Esophagus muscularis mucosa (tissue), 4 donors: ENCODE data around the gene STK33. TPM values are rescaled to one million over a fixed set of nuclear protein-coding genes. Genes with fewer than 3 reads are reported as not detected.

ENCODE experiments used
- DNase-seq: peaks from one replicate; pipeline ENCODE4 v3.0.0-alpha.2; 2017; ENCODE audit errors: extremely low spot score
- H3K27ac ChIP-seq, 4 donors: fragments of 200-600 bp; sonication (generic); replicated peaks in 1 of 4; 1 replicate in 3 of 4; 2 replicates in 1 of 4; pipeline ENCODE4 v1.5.1; 2016 to 2019; ENCODE audit warnings: mild to moderate bottlenecking in 1 of 4
- H3K27me3 ChIP-seq, 4 donors: fragments of 200-600 bp; sonication (generic); one replicate each; pipeline versions ENCODE4 v1.5.1 to v1.6.0; 2016 to 2019
- H3K36me3 ChIP-seq, 4 donors: fragments of 200-600 bp; sonication (generic); one replicate each; pipeline ENCODE4 v1.5.1; 2016 to 2019
- H3K4me1 ChIP-seq, 4 donors: fragments of 200-600 bp; sonication (generic); one replicate each; pipeline ENCODE4 v1.5.1; 2016 to 2019
- H3K4me3 ChIP-seq, 4 donors: fragments of 200-600 bp; sonication (generic); 1 replicate in 2 of 4; 2 replicates in 2 of 4; pipeline ENCODE4 v1.5.1; 2016 to 2019; ENCODE audit warnings: mild to moderate bottlenecking in 4 of 4, moderate library complexity in 1 of 4
- H3K9me3 ChIP-seq, 4 donors: fragments of 200-600 bp; sonication (generic); 1 replicate in 3 of 4; 2 replicates in 1 of 4; pipeline ENCODE4 v1.5.1; 2016 to 2019
- CTCF ChIP-seq, 3 experiments: fragments of 200-600 bp in 2 of 3; fragments of 450-650 bp in 1 of 3; sonication (generic) in 2 of 3; IDR thresholded peaks; one replicate each; pipeline ENCODE4 v1.5.1; 2017 to 2019; ENCODE audit warnings: antibody characterized with exemption in 3 of 3, mild to moderate bottlenecking in 2 of 3, moderate library complexity in 1 of 3
- EP300 ChIP-seq: sonication (generic); formaldehyde crosslinking; IDR thresholded peaks from one replicate; pipeline ENCODE4 v1.6.1; 2017; ENCODE audit warnings: antibody characterized with exemption
- POLR2A ChIP-seq: fragments of 450-650 bp; IDR thresholded peaks from one replicate; pipeline ENCODE4 v1.6.1; 2017; ENCODE audit warnings: antibody characterized with exemption, moderate library complexity, mild to moderate bottlenecking, low read depth
- POLR2AphosphoS5 ChIP-seq, 2 donors: sonication (generic); formaldehyde crosslinking; IDR thresholded peaks; one replicate each; pipeline ENCODE4 v1.6.1; 2017; ENCODE audit warnings: antibody characterized with exemption in 2 of 2
- WGBS: methylation state at CpG from one replicate; pipeline ENCODE4 v1.1.5; 2018; 5-methylcytosine and 5-hydroxymethylcytosine counted together
- intact Hi-C: fragments of 100-400 bp; cut with DNase I; formaldehyde crosslinking; loops from one replicate; pipeline ENCODE4 v1.15.1; 2023
- total RNA-seq, 4 donors: library from RNA; depleted of rRNA; stranded (reverse); fragments of >200 nt; gene quantifications; one replicate each; pipeline versions ENCODE4 v1.1.0 to v1.2.1, GENCODE V29; 2016

STK33 gene
- total RNA-seq, 4 donors from 2014 or later = 12.7 to 29.1 (median 19.8) TPM

GRCh38 chr11:8347978-8348377 is 246.1 kb downstream of the STK33 start:
- DNase-seq = no peak
- Histone ChIP-seq H3K27me3 (no peaks in the 10 kb centered on the region), H3K36me3 (no peaks in the 10 kb centered on the region), H3K9me3 (no peaks in the 10 kb centered on the region), H3K4me3 (no peak overlapping the region), H3K27ac (no peak overlapping the region), H3K4me1 (no peaks in the 10 kb centered on the region)
- intact Hi-C loops = no loop called here
- no peak for TF ChIP-seq EP300
- no peak for TF ChIP-seq POLR2A
- TF ChIP-seq POLR2AphosphoS5 (IDR thresholded peaks at IDR 0.05) = no peak
- TF ChIP-seq CTCF (IDR thresholded peaks at IDR 0.05) = no peak
- 100% methylated on average over 2 of the region's 2 CpGs for WGBS

- WGBS = 95% methylated on average over 16 of the region's 16 CpGs
- intact Hi-C loops = no loop called here
- H3K4me1 ChIP-seq = no peaks in the 10 kb centered on the region
- H3K36me3 ChIP-seq = no peaks in the 10 kb centered on the region
- DNase-seq = no peak
- H3K4me3 ChIP-seq = no peak overlapping the region
- H3K27ac ChIP-seq = no peak overlapping the region
- no peaks in the 10 kb centered on the region for H3K9me3 ChIP-seq
- TF ChIP-seq CTCF (IDR thresholded peaks at IDR 0.05) = no peak
- no peak for TF ChIP-seq POLR2A
- no peak for TF ChIP-seq EP300
- no peak for TF ChIP-seq POLR2AphosphoS5 (IDR thresholded peaks at IDR 0.05)
- no peaks in the 10 kb centered on the region for H3K27me3 ChIP-seq
Measured at GRCh38 chr11:8346157-8346755, 247.8 kb downstream of the STK33 start.

- no peak for DNase-seq
- Histone ChIP-seq H3K4me1 (no peaks in the 10 kb centered on the region), H3K36me3 (no peaks in the 10 kb centered on the region), H3K27ac (no peak overlapping the region), H3K27me3 (no peaks in the 10 kb centered on the region), H3K9me3 (no peaks in the 10 kb centered on the region), H3K4me3 (no peak overlapping the region)
- 92% methylated on average over 11 of the region's 11 CpGs for WGBS
- TF ChIP-seq POLR2AphosphoS5 (IDR thresholded peaks at IDR 0.05) = no peak
- TF ChIP-seq POLR2A = no peak
- no peak for TF ChIP-seq EP300
- TF ChIP-seq CTCF (IDR thresholded peaks at IDR 0.05) = no peak
- intact Hi-C loops = no loop called here
Measured at GRCh38 chr11:8345179-8345578, 248.8 kb downstream of the STK33 start.

- Histone ChIP-seq H3K4me3 (no peak overlapping the region), H3K36me3 (no peaks in the 10 kb centered on the region), H3K9me3 (no peaks in the 10 kb centered on the region), H3K4me1 (no peaks in the 10 kb centered on the region), H3K27ac (no peak overlapping the region), H3K27me3 (no peaks in the 10 kb centered on the region)
- no peak for DNase-seq
- TF ChIP-seq POLR2A (no peak), CTCF (IDR thresholded peaks at IDR 0.05) (no peak), EP300 (no peak), POLR2AphosphoS5 (IDR thresholded peaks at IDR 0.05) (no peak)
- WGBS = 76% methylated on average over 3 of the region's 3 CpGs
- intact Hi-C loops = no loop called here
Measured at GRCh38 chr11:8344346-8344745, 249.7 kb downstream of the STK33 start.
